ENCODE data around the gene TFIP11. TPM values are rescaled to one million over a fixed set of nuclear protein-coding genes. Genes with fewer than 3 reads are reported as not detected.
"Not testable (repeated sequence)": the region's sequence is repeated elsewhere in the genome, so short reads cannot be mapped to it uniquely, and the experiment has no call there.

The TFIP11 gene
- total RNA-seq, 8 experiments from 2014 or later, result 23.4 to 36.6 (median 31.6) TPM

DNA sequence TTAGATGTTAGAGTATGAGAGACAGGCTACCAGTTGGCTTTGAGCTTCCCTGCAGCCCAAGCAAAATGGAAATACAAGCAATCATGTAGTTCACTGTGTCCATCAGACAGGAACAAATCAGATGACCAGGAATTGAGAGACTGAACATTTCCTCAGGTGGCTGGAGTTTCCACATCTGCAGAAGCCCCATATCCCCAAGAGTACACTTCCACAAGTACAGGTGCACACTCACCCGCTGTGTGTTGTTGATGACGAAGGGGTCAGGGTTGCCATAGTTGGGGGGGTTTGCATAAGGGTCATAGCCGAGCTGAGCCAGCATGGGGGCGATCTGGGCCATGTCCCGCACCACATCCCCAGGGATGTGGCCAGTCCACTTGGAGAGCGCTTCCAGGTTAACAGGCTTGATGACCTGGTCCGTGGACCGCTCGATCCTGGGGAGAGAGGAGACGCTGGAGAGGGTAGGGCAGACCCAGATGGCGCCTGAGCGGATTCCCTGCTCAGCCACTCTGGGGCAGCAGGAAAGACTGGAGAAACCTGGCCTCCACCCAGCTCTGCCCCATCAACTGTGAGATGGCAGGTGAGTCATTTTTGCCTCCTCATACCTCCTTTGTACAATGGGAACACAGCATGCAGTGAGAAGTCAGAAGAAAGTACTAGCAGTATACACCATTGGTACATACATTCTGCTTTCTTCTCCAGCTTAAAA lies 23.9 kb upstream of the TFIP11 start:
- in situ Hi-C loops (cut with MboI; ENCODE audit: low pct_unique_long_range_greater_than_20kb in 2 of 9, low sequenced_read_pairs in 9 of 9, unreplicated experiment in 9 of 9), result no loop called here
- ATAC-seq (replicated peaks in 6 of 8), result no peak
- Histone ChIP-seq H3K4me1 (replicated peaks in 1 of 2) (no peaks in the 10 kb centered on the region), H3K4me3 (no peak overlapping the region), H3K27ac (no peak overlapping the region)
- WGBS, 10 experiments, result 60 to 98% (median 93%) methylated on average over 1 to 9 of the region's 12 CpGs; no CpG with 5 or more reads in 4 of the 10 experiments

DNA sequence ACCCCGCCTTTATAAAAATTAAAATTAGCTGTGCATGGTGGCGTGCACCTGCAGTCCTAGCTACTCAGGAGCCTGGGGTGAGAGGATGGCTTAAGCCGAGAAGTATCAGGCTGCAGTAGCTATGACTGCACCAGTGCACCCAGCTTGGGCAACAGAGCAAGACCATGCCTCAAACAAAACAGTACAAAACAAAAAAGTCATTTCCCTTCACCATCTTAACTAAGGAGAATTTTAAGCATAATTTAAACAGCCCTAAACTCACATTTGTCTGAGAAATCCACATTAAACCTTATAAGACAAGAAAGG lies 23.3 kb upstream of the TFIP11 start:
- no peak overlapping the region for H3K27ac ChIP-seq
- no peaks in the 10 kb centered on the region for H3K4me1 ChIP-seq (replicated peaks in 1 of 2)
- in situ Hi-C loops (cut with MboI; ENCODE audit: low pct_unique_long_range_greater_than_20kb in 2 of 9, low sequenced_read_pairs in 9 of 9, unreplicated experiment in 9 of 9), result no loop called here
- 100% methylated on average over 1 to 3 of the region's 3 CpGs; no CpG with 5 or more reads in 5 of the 10 experiments for WGBS, 10 experiments
- ATAC-seq (replicated peaks in 6 of 8), result no peak
- no peak overlapping the region for H3K4me3 ChIP-seq

DNA sequence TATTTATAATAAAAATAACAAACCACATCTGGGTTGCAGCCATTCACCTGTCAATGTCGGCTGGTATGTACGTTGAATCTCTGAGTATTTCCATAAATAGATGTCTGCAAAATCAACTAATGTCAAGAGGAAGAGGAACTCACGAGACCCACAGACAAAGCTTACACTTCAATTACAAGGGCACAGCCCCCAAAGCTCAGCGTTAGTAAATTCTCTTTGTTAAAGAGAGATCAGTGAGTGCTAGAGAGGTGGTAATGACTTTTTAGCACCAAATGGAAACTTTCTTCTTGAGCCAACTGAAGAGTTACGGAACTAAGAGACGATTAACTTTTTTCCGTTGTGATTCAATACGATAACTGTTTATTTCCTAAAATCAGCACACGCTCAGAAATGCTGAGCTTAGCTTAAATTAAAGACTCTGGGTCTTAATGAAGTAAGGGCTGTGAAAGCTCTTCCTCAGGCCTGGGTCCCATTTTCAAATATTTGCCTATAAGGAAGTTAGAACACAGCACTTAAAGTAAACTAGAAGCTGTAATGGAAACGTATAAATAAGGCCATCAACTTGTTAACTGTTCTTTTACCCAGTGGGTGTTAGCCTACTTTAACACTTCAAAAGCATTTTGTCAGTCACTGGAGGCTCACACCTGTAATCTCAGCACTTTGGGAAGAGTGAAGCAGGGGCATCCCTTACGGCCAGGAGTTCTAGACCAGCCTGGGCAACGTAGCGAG lies 22.8 kb upstream of the TFIP11 start:
- 66 to 95% (median 78%) methylated on average over 2 to 13 of the region's 13 CpGs for WGBS, 10 experiments
- in situ Hi-C loops (cut with MboI; ENCODE audit: low pct_unique_long_range_greater_than_20kb in 2 of 9, low sequenced_read_pairs in 9 of 9, unreplicated experiment in 9 of 9), result no loop called here
- no peak for ATAC-seq (replicated peaks in 6 of 8)
- Histone ChIP-seq H3K4me3 (no peak overlapping the region), H3K27ac (no peak overlapping the region), H3K4me1 (replicated peaks in 1 of 2) (no peaks in the 10 kb centered on the region)

DNA sequence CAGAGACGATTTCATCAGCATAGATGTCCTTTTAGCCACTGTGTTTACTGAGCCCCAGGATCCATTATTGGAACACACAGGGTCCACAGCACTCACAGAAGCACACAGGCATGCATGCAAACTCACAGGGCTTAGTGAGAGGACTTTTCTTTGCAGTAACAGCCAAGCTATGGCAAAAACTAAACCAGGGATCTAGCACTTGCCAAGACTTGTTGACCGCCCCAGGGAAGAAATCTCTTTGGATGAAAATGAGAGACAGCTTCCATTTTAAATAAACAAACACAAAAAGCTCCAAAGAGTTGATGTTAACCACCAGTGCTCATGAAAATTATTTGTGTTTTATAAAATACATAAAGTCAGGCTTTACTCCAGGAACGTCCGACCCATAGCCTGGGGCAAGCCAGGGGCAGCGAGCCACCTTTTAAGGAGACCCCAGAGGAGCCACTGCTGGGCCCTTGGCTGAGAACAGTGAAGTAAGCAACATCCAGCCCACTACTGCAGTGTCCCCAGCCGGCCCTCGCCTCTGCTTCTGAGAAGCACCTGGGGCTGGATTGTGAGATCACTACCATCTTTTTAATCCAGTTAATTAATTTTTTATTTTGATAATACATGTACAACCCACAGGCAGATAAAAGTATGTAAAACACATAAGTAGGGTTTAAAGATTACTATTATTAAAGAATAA lies 22.0 kb upstream of the TFIP11 start:
- 50 to 100% (median 94%) methylated on average over 1 to 6 of the region's 7 CpGs; no CpG with 5 or more reads in 3 of the 10 experiments for WGBS, 10 experiments
- H3K4me3 ChIP-seq, result no peak overlapping the region
- H3K27ac ChIP-seq, result no peak overlapping the region
- in situ Hi-C loops (cut with MboI; ENCODE audit: low pct_unique_long_range_greater_than_20kb in 2 of 9, low sequenced_read_pairs in 9 of 9, unreplicated experiment in 9 of 9), result no loop called here
- peak in 2 of 8 experiments; percentile 34 to 39 for ATAC-seq (replicated peaks in 6 of 8)
- no peaks in the 10 kb centered on the region for H3K4me1 ChIP-seq (replicated peaks in 1 of 2)

DNA sequence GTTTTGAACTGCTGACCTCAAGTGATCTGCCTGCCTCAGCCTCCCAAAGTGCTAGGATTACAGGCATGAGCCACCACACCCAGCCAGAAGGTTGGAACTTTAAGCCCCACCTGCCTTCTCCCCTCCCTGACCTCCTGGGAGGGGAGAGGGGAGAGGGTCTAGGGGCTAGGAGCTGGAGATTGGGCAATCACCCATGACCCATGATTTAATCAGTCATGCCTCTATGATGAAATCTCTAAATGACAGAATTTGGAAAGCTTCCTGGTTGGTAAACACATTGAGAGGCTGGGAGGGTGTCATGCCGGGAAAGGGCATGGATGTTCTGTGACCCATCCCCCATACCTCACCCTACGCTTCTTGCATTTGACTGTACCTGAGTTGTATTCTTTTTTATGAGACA lies 17.1 kb upstream of the TFIP11 start:
- peak in 2 of 8 experiments; percentile 28 to 40 for ATAC-seq (replicated peaks in 6 of 8)
- Histone ChIP-seq H3K27ac (no peak overlapping the region), H3K4me1 (replicated peaks in 1 of 2) (peaks cover 4 to 6% of the 10 kb centered on the region in 2 donors)

DNA sequence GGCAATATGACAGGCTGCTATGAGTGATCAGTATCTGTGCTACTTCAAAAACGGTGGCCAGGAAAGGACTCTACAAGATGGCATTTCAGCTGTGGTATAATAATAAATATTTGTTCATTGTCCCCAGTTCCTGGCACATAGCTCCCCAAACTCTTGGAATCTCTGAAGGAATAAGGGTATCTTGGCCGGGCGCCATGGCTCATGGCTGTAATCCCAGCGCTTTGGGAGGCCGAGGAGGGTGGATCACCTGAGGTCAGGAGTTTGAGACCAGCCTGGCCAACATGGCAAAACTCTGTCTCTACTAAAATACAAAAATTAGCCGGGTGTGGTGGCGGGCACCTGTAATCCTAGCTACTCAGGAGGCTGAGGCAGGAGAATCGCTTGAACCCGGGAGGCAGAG lies 16.2 kb upstream of the TFIP11 start:
- 60 to 100% (median 94%) methylated on average over 1 to 5 of the region's 9 CpGs; no CpG with 5 or more reads in 4 of the 10 experiments for WGBS, 10 experiments
- H3K4me1 ChIP-seq (replicated peaks in 1 of 2); H3K27ac ChIP-seq; H3K4me3 ChIP-seq; ATAC-seq (replicated peaks in 6 of 8); in situ Hi-C loops (cut with MboI; ENCODE audit: low pct_unique_long_range_greater_than_20kb in 2 of 9, low sequenced_read_pairs in 9 of 9, unreplicated experiment in 9 of 9): not testable (repeated sequence)

More for the DNA sequence above, 17.1 kb upstream of the TFIP11 start:
- in situ Hi-C loops (cut with MboI; ENCODE audit: low pct_unique_long_range_greater_than_20kb in 2 of 9, low sequenced_read_pairs in 9 of 9, unreplicated experiment in 9 of 9), result no loop called here
- WGBS, 10 experiments, result 40 to 100% (median 67%) methylated on average over 1 to 2 of the region's 2 CpGs; no CpG with 5 or more reads in 6 of the 10 experiments
- H3K4me3 ChIP-seq, result no peak overlapping the region

DNA sequence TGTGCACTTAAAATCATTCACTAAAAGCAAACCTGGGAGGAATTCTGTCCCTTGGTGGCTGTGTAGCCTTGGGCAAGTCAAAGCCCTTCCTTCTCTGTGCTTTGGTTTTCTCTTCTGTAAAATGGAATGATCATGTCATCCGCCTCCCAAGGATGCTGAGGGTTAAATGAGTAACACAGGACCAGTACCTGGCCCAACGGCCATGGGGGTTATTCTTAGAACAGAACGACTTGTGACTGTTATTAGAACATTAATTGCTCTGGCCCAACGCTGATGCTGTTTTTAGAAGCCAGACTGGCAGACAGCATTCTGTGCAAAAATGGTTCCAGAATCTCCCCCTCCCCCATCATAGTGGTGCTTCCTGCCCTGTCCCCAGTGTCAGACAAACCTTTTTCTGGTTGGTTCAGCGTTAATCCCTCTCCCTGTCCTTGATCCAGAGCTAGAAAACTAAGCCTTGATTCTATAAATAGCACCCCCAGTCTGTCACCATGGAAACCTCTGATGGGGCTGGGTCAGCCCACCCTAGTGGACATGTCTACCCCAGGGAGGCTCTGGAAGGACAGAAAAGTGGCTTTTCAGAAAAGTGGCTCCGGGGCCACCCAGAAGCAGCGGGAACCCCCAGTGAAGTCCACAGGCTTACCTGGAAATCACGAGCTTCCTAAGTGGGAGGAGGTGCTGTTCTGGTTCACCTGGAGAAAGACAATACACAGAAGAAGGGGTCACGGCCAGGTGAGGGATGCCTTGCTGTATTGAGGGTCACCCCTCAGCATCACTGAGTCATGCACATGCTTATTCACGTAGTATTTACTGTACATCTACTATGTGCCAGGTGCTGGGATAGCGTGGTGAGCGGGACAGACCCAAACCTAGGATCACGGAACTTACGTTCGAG lies 15.5 kb upstream of the TFIP11 start:
- Histone ChIP-seq H3K27ac (peak overlapping the region in 1 of 2 donors; percentile 11), H3K4me1 (replicated peaks in 1 of 2) (peaks cover 4 to 6% of the 10 kb centered on the region in 2 donors), H3K4me3 (no peak overlapping the region)
- in situ Hi-C loops (cut with MboI; ENCODE audit: low pct_unique_long_range_greater_than_20kb in 2 of 9, low sequenced_read_pairs in 9 of 9, unreplicated experiment in 9 of 9), result no loop called here
- no peak for ATAC-seq (replicated peaks in 6 of 8)
- 50 to 100% (median 74%) methylated on average over 1 to 10 of the region's 15 CpGs; no CpG with 5 or more reads in 2 of the 10 experiments for WGBS, 10 experiments

DNA sequence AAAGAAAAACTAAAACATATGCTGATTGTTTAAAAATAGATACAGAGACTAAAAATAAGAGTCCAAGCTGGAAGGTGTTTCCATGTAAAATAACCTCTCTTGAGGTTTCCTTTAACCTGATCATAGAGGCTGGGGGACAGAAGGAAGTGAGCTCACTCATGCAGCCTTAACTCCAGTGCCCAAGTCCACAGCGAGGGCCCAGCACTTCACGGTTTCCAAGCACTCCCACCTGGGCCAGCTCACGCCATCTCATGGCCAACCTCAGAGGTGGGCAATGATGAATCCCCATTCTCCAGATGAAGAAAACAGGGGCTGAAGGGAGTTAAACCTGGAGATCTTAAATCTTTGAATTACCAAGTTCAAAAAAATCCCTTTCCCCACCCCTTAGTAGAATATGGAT lies 14.9 kb upstream of the TFIP11 start:
- 67 to 100% (median 94%) methylated on average over 1 to 3 of the region's 3 CpGs; no CpG with 5 or more reads in 4 of the 10 experiments for WGBS, 10 experiments
- no peak for ATAC-seq (replicated peaks in 6 of 8)
- in situ Hi-C loops (cut with MboI; ENCODE audit: low pct_unique_long_range_greater_than_20kb in 2 of 9, low sequenced_read_pairs in 9 of 9, unreplicated experiment in 9 of 9), result no loop called here
- peaks cover 4 to 6% of the 10 kb centered on the region in 2 donors for H3K4me1 ChIP-seq (replicated peaks in 1 of 2)
- no peak overlapping the region for H3K4me3 ChIP-seq
- H3K27ac ChIP-seq, result no peak overlapping the region

DNA sequence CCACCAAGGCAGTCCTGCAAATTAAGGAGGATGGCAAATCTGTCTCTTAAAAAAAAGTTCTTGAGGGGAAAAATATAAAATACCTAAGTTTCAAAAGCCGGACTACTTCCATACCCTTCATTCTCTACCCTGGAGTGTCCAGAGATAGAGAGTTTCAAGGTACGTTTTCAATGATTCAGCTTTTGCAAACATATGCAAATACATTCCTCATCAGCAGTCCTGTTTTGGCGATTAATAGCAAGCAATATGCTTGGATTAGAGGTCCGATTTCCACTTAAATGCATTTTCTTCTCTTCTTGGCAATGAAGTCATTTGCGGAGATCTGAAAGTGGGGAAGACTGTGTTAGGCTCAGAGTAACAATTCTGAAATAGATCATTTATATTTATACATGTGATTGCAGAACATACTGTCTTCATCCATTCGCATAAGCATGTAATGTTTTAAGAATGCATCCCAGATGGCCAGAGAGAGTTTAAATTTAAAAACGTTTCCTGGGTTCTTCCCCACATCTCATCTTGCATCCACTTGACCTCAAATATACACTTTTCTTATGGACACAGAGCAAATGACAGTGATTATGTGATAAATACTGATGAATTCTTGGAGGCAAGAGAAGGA lies 13.8 kb upstream of the TFIP11 start:
- no peak overlapping the region for H3K27ac ChIP-seq
- in situ Hi-C loops (cut with MboI; ENCODE audit: low pct_unique_long_range_greater_than_20kb in 2 of 9, low sequenced_read_pairs in 9 of 9, unreplicated experiment in 9 of 9), result no loop called here
- H3K4me1 ChIP-seq (replicated peaks in 1 of 2), result peaks cover 4 to 6% of the 10 kb centered on the region in 2 donors

DNA sequence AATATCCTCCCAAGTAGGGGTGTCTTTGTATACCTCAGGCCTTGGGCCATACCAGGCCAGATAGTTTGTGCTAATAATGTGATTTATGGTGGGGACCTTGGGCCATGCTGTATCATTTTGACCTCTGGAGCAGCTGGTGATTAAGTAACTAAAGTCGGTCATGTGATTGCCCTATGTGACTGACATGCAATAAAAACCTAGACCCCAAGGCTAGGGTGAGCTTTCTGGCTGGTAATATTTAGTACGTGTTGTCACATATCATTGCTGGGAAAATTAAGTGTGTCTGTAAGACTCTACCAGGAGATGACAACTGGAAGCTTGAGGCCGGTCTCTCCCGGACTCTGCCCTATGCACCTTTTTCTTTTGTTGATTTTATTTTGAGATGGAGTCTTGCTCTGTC lies 12.6 kb upstream of the TFIP11 start:
- in situ Hi-C loops (cut with MboI; ENCODE audit: low pct_unique_long_range_greater_than_20kb in 2 of 9, low sequenced_read_pairs in 9 of 9, unreplicated experiment in 9 of 9), result no loop called here
- H3K4me1 ChIP-seq (replicated peaks in 1 of 2), result peaks cover 4 to 6% of the 10 kb centered on the region in 2 donors
- H3K4me3 ChIP-seq, result no peak overlapping the region
- ATAC-seq (replicated peaks in 6 of 8), result peak in 3 of 8 experiments; percentile 39 to 61 (median 43)
- H3K27ac ChIP-seq, result no peak overlapping the region
- WGBS, 10 experiments, result 46 to 73% (median 63%) methylated on average over 1 to 4 of the region's 4 CpGs; no CpG with 5 or more reads in 5 of the 10 experiments

More for the DNA sequence above, 13.8 kb upstream of the TFIP11 start:
- peak in 3 of 8 experiments; percentile 74 to 86 (median 84) for ATAC-seq (replicated peaks in 6 of 8)
- no peak overlapping the region for H3K4me3 ChIP-seq
- 28 to 87% (median 78%) methylated on average over 3 to 7 of the region's 7 CpGs for WGBS, 10 experiments

DNA sequence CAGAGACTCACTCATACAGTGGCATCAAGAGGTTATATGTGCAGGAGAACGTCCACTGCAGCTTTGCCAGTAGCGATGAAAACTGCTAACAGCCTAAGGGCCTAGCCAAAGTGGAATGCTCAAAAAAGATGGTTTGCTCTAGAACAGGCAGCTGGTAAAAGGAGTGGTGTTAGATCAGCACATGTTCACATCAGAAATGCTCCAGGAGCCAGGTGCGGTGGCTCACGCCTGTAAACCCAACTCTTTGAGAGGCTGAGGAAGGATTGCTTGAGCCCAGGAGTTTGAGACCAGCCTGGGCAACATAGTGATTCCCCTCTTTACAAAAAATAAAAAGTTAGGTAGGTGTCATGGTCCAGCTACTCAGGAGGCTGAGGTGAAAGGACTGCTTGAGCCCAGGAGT lies 10.3 kb upstream of the TFIP11 start:
- H3K4me1 ChIP-seq (replicated peaks in 1 of 2), result peaks cover 4 to 5% of the 10 kb centered on the region in 2 donors
- in situ Hi-C loops (cut with MboI; ENCODE audit: low pct_unique_long_range_greater_than_20kb in 2 of 9, low sequenced_read_pairs in 9 of 9, unreplicated experiment in 9 of 9), result no loop called here
- ATAC-seq (replicated peaks in 6 of 8), result no peak
- no peak overlapping the region for H3K27ac ChIP-seq
- WGBS, 10 experiments, result 88 to 100% (median 100%) methylated on average over 1 to 2 of the region's 4 CpGs; no CpG with 5 or more reads in 4 of the 10 experiments
- H3K4me3 ChIP-seq, result no peak overlapping the region

DNA sequence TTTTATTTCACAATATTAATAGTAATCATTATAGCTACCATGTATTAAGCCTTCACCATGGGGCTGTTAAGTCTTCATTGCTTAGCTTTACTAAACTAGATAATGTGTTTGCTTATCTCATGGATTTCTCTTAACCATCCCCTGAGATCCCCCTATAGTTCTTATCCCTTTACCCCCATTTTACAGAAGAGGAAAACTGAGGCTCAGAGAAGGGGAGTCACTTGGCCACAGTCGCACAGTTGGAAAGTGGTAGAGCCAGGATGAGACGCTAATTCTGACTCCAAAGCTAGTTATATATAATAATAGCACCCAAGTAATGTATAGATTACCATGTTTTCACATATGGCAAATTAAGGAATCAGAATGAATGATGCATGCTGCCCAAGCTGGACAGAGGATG lies 9.7 kb upstream of the TFIP11 start:
- ATAC-seq (replicated peaks in 6 of 8), result no peak
- Histone ChIP-seq H3K4me3 (no peak overlapping the region), H3K4me1 (replicated peaks in 1 of 2) (peaks cover 4 to 5% of the 10 kb centered on the region in 2 donors), H3K27ac (no peak overlapping the region)
- in situ Hi-C loops (cut with MboI; ENCODE audit: low pct_unique_long_range_greater_than_20kb in 2 of 9, low sequenced_read_pairs in 9 of 9, unreplicated experiment in 9 of 9), result no loop called here
- 80 to 100% (median 95%) methylated on average over 1 to 2 of the region's 2 CpGs; no CpG with 5 or more reads in 2 of the 10 experiments for WGBS, 10 experiments
